Activated CD8-positive, alpha-beta T cell treated with anti-CD3 and anti-CD28 coated beads for 36 hours (primary cell): ENCODE results near the gene SGSH. TPM values are rescaled to one million over a fixed set of nuclear protein-coding genes. Genes with fewer than 3 reads are reported as not detected.

Experiments used
- ATAC-seq: fragments of 200-7000 bp; cut with Tn5 transposase; one replicate; pipeline ENCODE4 v1.10.0; 2021; ENCODE audit warnings: mild to moderate bottlenecking, moderate library complexity
- CTCF ChIA-PET: fragments of 350-600 bp; sonication (Branson Sonifier 250); formaldehyde crosslinking; loops from one replicate; lab custom pipeline; 2021; ENCODE audit warnings: antibody characterized with exemption; lab: Charles Lee
- POLR2A ChIA-PET: fragments of 350-600 bp; sonication (Branson Sonifier 250); formaldehyde crosslinking; loops from one replicate; lab custom pipeline; 2021; ENCODE audit warnings: antibody characterized with exemption; lab: Charles Lee
- DNase-seq: peaks from one replicate; pipeline ENCODE4 v3.0.0-alpha.2; 2020
- H3K27ac Mint-ChIP-seq: one replicate; pipeline ENCODE4 v1.8.0; 2021; ENCODE audit warnings: mild to moderate bottlenecking, mixed read lengths
- H3K27me3 Mint-ChIP-seq: one replicate; pipeline ENCODE4 v1.8.0; 2021; ENCODE audit warnings: mixed read lengths
- H3K36me3 Mint-ChIP-seq: one replicate; pipeline ENCODE4 v1.8.0; 2021; ENCODE audit warnings: low read depth, mixed read lengths
- H3K4me1 Mint-ChIP-seq: one replicate; pipeline ENCODE4 v1.8.0; 2021; ENCODE audit warnings: low read depth, mixed read lengths
- H3K4me3 Mint-ChIP-seq: one replicate; pipeline ENCODE4 v1.8.0; 2021; ENCODE audit warnings: mild to moderate bottlenecking, moderate library complexity, mixed read lengths
- H3K9me3 Mint-ChIP-seq: one replicate; pipeline ENCODE4 v1.8.0; 2021; ENCODE audit warnings: mixed read lengths
- intact Hi-C: fragments of 100-400 bp; cut with micrococcal nuclease; formaldehyde crosslinking; loops from one replicate; pipeline ENCODE4 v1.10.0; 2022
- total RNA-seq, 2 experiments: library from RNA; stranded (reverse); gene quantifications; one replicate each; pipeline ENCODE4 v1.2.3, GENCODE V29; 2021
- TF ChIP-seq, protein P1 (sequence below): fragments of 200-600 bp; IDR thresholded peaks from one replicate; pipeline ENCODE4 v1.8.0; 2022; ENCODE audit warnings: antibody characterized with exemption, mild to moderate bottlenecking

SGSH gene
- total RNA-seq, 2 experiments from 2014 or later, result 7.8 to 8.3 TPM

DNA sequence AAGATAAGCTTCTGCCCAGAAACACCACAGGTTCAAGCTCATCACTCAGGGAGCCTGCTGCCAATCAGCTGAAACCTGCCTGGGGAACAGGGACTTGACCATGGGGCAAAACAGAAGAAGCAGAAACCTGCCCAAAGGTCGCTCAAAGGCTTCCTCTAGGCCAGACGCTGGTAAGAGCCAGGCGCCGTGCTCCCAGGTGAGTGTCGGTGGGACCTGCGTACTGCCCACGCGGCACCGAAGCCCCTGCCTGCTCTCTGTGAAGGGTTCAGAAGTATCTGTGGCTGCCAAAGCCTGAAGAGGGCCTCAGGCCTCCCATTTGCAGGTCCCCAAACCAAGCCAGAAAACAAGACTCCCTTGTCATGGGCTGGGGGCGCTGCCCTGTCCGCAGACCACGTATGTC, 10.4 kb downstream of the SGSH start:
- Mint-ChIP-seq H3K4me1 (no peaks in the 10 kb centered on the region), H3K4me3 (no peak overlapping the region), H3K36me3 (peaks cover 3% of the 10 kb centered on the region), H3K27ac (no peak overlapping the region), H3K9me3 (no peaks in the 10 kb centered on the region), H3K27me3 (no peaks in the 10 kb centered on the region)
- intact Hi-C loops, result no loop called here
- ChIA-PET POLR2A (interaction anchor here (1.1 to 1.5 kb wide), 2 partner anchors 8 to 9 kb away, joined by 3 to 4 read pairs; no protein-coding TSS in a partner anchor), CTCF (interaction anchor here (0.8 to 1.6 kb wide), 3 partner anchors 14 to 95 kb away, joined by 3 to 5 read pairs (median 4); no protein-coding TSS in a partner anchor)
- ATAC-seq, result no peak
- TF ChIP-seq, protein P1, sequence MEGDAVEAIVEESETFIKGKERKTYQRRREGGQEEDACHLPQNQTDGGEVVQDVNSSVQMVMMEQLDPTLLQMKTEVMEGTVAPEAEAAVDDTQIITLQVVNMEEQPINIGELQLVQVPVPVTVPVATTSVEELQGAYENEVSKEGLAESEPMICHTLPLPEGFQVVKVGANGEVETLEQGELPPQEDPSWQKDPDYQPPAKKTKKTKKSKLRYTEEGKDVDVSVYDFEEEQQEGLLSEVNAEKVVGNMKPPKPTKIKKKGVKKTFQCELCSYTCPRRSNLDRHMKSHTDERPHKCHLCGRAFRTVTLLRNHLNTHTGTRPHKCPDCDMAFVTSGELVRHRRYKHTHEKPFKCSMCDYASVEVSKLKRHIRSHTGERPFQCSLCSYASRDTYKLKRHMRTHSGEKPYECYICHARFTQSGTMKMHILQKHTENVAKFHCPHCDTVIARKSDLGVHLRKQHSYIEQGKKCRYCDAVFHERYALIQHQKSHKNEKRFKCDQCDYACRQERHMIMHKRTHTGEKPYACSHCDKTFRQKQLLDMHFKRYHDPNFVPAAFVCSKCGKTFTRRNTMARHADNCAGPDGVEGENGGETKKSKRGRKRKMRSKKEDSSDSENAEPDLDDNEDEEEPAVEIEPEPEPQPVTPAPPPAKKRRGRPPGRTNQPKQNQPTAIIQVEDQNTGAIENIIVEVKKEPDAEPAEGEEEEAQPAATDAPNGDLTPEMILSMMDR, result no peak
- no peak for DNase-seq

DNA sequence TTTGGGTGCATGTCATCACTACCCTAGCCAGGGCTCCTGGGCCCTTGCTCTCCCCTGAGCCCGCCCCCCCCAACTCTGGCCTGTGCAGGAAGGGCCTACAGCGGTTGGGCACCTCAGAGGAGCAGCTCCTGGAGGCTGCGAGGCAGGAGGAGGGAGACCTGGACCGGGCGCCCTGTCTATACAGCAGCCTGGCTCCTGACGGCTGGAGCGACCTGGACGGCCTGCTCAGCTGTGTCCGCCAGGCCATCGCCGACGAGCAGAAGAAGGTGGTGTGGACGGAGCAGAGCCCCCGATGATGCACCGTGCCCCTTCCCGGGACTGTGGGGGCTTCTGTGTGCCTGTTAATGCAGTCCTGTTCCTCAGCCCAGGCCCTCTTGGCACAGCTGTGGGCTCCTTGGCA, 12.1 kb downstream of the SGSH start:
- POLR2A ChIA-PET, result no interaction called here

DNA sequence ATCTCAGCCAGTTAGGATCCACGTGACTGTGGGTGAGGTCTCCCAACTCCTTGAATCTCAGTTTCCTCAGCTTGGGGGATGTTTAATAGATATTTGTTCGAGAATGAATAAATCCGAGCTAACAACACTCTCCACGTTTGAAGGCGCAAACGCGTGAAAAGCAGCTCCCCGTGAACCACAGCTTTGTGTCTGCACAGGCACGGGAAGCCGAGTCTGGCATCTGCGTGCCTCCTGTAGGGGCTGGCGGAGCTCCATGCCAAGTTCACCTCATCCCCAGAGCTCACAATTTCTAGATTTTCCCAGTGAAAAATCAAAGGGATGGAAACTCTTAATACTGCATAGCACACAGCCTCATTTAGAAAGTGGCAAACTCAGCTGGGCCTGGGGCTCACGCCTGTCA, 14.3 kb downstream of the SGSH start:
- H3K27me3 Mint-ChIP-seq, result no peaks in the 10 kb centered on the region

More for the DNA sequence above, 12.1 kb downstream of the SGSH start:
- Mint-ChIP-seq H3K27me3 (no peaks in the 10 kb centered on the region), H3K27ac (no peak overlapping the region), H3K4me3 (no peak overlapping the region), H3K9me3 (no peaks in the 10 kb centered on the region), H3K36me3 (peaks cover 3% of the 10 kb centered on the region), H3K4me1 (no peaks in the 10 kb centered on the region)
- CTCF ChIA-PET, result no interaction called here
- ATAC-seq (no peak), DNase-seq (no peak)
- intact Hi-C loops, result no loop called here
- TF ChIP-seq, protein P1, result no peak

DNA sequence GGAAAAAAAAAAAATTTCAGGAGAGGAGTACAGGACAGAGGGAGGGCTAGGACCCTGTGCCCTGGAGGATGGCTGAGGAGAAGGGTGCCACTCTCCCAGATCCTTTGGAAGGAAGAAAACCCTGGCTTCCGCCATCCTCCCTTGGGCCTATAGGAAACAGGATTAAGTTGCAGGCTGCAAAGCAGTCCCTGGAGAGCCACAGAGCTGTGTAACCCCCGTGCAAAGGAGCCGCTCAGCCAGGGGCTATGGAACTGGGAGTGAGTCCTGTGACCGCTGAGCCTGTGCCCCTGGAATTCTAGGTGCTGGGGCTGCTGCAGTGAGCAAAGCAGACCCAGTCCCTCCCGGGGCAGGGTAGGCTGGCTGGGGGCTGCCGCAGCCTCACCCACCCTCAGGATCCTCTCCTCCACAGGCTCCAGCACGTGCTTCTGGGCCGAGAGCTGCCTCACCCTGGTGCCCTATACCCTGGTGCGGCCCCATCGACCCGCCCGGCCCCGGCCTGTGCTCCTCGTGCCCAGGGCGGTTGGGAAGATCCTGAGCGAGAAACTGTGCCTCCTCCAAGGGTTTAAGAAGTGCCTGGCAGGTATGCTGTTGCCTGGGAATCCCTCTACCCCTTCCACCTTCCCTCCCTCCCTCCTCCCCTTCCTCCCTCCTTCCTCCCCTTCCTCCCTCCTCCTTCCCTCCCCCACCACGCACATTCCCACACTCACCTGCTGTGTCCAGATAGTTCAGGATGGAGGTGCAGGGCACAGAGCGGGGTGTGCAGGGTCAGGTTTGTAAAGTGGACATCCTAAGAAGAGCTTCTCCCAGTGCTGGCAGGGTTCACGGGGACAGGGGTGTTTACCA, 15.3 kb downstream of the SGSH start:
- Mint-ChIP-seq H3K27ac (no peak overlapping the region), H3K9me3 (no peaks in the 10 kb centered on the region), H3K36me3 (no peaks in the 10 kb centered on the region), H3K4me3 (no peak overlapping the region), H3K4me1 (no peaks in the 10 kb centered on the region), H3K27me3 (no peaks in the 10 kb centered on the region)
- ATAC-seq (no peak), DNase-seq (no peak)
- CTCF ChIA-PET, result interaction anchor here (1.2 to 1.5 kb wide), 2 partner anchors 9 kb away, joined by 3 to 8 read pairs; no protein-coding TSS in a partner anchor
- POLR2A ChIA-PET, result no interaction called here
- TF ChIP-seq, protein P1, result no peak
- intact Hi-C loops, result no loop called here

More for the DNA sequence above, 14.3 kb downstream of the SGSH start:
- Mint-ChIP-seq H3K4me3 (no peak overlapping the region), H3K4me1 (no peaks in the 10 kb centered on the region), H3K27ac (no peak overlapping the region), H3K9me3 (no peaks in the 10 kb centered on the region), H3K36me3 (peaks cover 3% of the 10 kb centered on the region)
- TF ChIP-seq, protein P1, result no peak
- no peak for ATAC-seq
- ChIA-PET POLR2A (interaction anchor here (0.5 kb wide), 1 partner anchor 198 kb away, joined by 3 read pairs; no protein-coding TSS in a partner anchor), CTCF (interaction anchor here (1.5 kb wide), 1 partner anchor 10 kb away, joined by 8 read pairs; no protein-coding TSS in a partner anchor)
- DNase-seq, result no peak
- intact Hi-C loops, result no loop called here

DNA sequence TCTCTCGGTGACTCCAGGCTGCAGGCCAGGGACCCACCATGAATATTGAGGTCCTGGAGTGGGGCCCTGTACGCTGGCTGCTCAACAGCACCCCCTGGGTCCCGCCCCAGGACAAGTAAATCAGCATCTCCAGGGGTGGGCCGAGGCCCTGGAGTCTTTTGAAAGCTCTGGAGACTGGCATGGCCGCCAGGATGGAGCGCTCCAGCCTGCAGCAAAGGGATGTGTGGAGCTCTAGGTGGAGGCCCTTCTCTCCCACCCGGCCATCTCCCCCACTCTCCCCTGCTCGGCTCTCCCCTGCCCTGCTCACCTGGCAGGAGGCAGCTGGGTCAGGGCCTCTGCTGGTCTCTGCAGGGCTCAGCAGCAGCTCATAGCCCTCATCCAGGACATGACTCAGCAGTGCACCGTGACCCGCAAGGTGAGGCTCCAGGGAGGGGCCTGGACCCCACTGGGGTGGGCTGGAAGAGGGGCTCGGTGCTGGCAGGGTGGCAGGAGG, 16.6 kb downstream of the SGSH start:
- Mint-ChIP-seq H3K9me3 (no peaks in the 10 kb centered on the region), H3K4me1 (no peaks in the 10 kb centered on the region), H3K27me3 (no peaks in the 10 kb centered on the region), H3K27ac (no peak overlapping the region), H3K36me3 (no peaks in the 10 kb centered on the region), H3K4me3 (no peak overlapping the region)
- DNase-seq (no peak), ATAC-seq (no peak)
- TF ChIP-seq, protein P1, result no peak
- ChIA-PET POLR2A (no interaction called here), CTCF (interaction anchor here (0.6 to 1.4 kb wide), 5 partner anchors 8 to 327 kb away, joined by 3 to 5 read pairs (median 3); partner anchors contain the start of gene GAA)
- intact Hi-C loops, result no loop called here
